ENCODE measurements around the gene ETF1. TPM values are rescaled to one million over a fixed set of nuclear protein-coding genes. Genes with fewer than 3 reads are reported as not detected.
A peak's percentile ranks its signal among the peaks of the same experiment; 100 is the strongest.

ETF1 gene
- total and polyA plus RNA-seq, 9 of the 15 experiments (the other 6 are each of a cell fraction or from before 2014, with no cell fraction given), result 53.7 to 209 (median 164) TPM

DNA sequence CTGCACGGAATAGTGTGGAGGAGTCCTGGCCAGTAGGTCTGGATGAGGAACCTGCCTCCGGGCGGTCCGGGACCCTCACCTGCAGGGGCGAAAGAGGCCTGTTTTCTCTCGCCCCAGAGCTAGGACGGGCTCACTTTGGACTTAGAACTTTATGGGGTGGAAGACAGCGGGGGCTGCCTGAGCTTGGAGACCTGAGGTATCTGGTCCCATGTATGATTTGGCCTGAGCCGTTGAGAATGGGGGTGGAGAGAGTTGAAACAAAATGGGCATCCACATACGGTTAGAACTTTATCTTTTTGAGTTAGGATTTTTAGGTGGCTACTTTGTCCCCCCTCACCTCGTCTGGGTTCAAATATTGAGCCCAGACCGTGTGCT is 681 bp upstream of the ETF1 start (continued):
- TF ChIP-seq, protein P1, sequence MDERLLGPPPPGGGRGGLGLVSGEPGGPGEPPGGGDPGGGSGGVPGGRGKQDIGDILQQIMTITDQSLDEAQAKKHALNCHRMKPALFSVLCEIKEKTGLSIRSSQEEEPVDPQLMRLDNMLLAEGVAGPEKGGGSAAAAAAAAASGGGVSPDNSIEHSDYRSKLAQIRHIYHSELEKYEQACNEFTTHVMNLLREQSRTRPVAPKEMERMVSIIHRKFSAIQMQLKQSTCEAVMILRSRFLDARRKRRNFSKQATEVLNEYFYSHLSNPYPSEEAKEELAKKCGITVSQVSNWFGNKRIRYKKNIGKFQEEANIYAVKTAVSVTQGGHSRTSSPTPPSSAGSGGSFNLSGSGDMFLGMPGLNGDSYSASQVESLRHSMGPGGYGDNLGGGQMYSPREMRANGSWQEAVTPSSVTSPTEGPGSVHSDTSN (CRISPR knock-in tag; IDR thresholded peaks at IDR 0.05; ENCODE audit: low read depth), result no peak
- TF ChIP-seq, protein P1 (tag; conservative IDR thresholded peaks at IDR 0.05; ENCODE audit: low read depth), result no peak
- no peak for TF ChIP-seq RAD21 (CRISPR knock-in tag; conservative IDR thresholded peaks at IDR 0.05 in 1 of 2, IDR thresholded peaks at IDR 0.05 in 1 of 2)
- TF ChIP-seq, protein P2, sequence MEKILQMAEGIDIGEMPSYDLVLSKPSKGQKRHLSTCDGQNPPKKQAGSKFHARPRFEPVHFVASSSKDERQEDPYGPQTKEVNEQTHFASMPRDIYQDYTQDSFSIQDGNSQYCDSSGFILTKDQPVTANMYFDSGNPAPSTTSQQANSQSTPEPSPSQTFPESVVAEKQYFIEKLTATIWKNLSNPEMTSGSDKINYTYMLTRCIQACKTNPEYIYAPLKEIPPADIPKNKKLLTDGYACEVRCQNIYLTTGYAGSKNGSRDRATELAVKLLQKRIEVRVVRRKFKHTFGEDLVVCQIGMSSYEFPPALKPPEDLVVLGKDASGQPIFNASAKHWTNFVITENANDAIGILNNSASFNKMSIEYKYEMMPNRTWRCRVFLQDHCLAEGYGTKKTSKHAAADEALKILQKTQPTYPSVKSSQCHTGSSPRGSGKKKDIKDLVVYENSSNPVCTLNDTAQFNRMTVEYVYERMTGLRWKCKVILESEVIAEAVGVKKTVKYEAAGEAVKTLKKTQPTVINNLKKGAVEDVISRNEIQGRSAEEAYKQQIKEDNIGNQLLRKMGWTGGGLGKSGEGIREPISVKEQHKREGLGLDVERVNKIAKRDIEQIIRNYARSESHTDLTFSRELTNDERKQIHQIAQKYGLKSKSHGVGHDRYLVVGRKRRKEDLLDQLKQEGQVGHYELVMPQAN (IDR thresholded peaks at IDR 0.05; ENCODE audit: borderline replicate concordance), result peak; percentile 43; the same call in 1 of the 2 replicates
- TF ChIP-seq, protein P3, sequence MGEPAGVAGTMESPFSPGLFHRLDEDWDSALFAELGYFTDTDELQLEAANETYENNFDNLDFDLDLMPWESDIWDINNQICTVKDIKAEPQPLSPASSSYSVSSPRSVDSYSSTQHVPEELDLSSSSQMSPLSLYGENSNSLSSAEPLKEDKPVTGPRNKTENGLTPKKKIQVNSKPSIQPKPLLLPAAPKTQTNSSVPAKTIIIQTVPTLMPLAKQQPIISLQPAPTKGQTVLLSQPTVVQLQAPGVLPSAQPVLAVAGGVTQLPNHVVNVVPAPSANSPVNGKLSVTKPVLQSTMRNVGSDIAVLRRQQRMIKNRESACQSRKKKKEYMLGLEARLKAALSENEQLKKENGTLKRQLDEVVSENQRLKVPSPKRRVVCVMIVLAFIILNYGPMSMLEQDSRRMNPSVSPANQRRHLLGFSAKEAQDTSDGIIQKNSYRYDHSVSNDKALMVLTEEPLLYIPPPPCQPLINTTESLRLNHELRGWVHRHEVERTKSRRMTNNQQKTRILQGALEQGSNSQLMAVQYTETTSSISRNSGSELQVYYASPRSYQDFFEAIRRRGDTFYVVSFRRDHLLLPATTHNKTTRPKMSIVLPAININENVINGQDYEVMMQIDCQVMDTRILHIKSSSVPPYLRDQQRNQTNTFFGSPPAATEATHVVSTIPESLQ (CRISPR knock-in tag; IDR thresholded peaks at IDR 0.05), result no peak
- TF ChIP-seq, protein P4, sequence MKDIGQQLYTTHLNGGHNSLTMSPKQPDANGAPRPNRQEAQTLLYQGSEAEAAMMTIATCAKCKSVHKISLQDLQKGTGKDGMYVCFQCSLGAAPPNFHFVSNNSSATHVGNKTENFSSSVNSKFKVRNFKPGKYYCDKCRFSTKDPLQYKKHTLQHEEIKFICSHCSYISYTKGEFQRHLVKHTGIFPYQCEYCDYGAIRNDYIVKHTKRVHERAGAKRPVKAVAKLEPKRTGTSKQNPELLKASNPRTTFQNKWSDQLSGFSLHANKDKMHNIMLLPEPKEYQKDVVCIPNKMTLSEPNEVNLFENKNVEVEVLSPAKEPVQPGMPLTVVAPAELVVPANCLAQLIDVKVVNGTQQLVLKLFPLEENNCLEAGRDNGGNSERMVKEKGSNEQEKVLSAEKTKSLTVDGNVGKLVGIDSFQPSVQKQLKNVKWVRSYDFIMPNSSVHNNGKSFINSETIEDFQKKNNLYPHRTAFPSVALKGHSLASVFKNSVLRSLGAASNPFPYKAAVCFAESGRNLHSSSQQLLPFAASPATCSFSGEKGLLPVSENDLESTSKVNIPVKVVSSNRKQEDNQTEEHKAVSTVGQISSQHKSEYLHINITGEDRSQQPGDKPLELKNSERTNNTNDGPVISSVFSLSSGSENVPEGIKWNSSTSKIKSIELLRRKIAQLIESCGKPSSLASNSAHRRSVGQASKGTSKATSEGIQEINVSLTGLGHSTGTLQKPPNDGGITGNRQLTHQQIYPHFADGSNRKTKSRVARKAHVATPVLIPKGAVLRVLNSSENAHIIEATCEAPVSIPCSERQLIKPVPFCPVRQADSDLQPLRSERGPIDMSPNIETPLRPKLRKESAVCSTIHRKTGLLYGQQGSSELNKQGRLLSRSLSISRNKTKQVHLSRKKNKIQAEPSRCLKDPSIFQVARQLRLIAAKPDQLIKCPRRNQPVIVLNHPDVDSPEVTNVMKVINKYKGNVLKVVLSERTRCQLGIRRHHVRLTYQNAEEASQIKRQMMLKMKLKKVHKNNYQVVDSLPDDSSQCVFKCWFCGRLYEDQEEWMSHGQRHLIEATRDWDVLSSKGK (CRISPR knock-in tag; IDR thresholded peaks at IDR 0.05), result no peak
- peak in 1 of 2 experiments; percentile 27; a peak in 1 of 4 replicates for TF ChIP-seq HDAC1 (IDR thresholded peaks at IDR 0.05)
- TF ChIP-seq MYC (IDR thresholded peaks at IDR 0.05; ENCODE audit: low read depth, low read length), result no peak
- no peak for TF ChIP-seq MYC (CRISPR knock-in tag; IDR thresholded peaks at IDR 0.05; ENCODE audit: borderline replicate concordance, low read depth)
- peak; percentile 20 for TF ChIP-seq BRD9 (IDR thresholded peaks at IDR 0.05; ENCODE audit: low read depth, partially characterized antibody)
- TF ChIP-seq MTA1 (IDR thresholded peaks at IDR 0.05; ENCODE audit: borderline replicate concordance), result no peak
